IPS-20b (cell line): Measurements from ENCODE around the gene LRFN4.

Source experiments
- H3K27ac ChIP-seq: one replicate; pipeline ENCODE4 v1.5.1; 2013; ENCODE audit warnings: low read length
- H3K27me3 ChIP-seq: 2 replicates; pipeline ENCODE4 v1.6.1; 2013; ENCODE audit warnings: mild to moderate bottlenecking, low read length, inconsistent platforms; ENCODE audit not compliant: insufficient read depth
- H3K36me3 ChIP-seq: 2 replicates; pipeline ENCODE4 v1.6.1; 2013; ENCODE audit warnings: low read depth, mild to moderate bottlenecking, inconsistent platforms, low read length, moderate library complexity; ENCODE audit not compliant: insufficient read depth
- H3K4me1 ChIP-seq: 2 replicates; pipeline ENCODE4 v1.6.1; 2013; ENCODE audit warnings: mild to moderate bottlenecking, control low read depth, inconsistent platforms, low read length, moderate library complexity; ENCODE audit not compliant: insufficient read depth
- H3K4me3 ChIP-seq: 2 replicates; pipeline ENCODE4 v1.5.1; 2013; ENCODE audit warnings: mild to moderate bottlenecking, low read length, inconsistent platforms
- H3K9ac ChIP-seq: 2 replicates; pipeline ENCODE4 v1.6.1; 2013; ENCODE audit warnings: low read depth, mild to moderate bottlenecking, inconsistent platforms, low read length, moderate library complexity
- H3K9me3 ChIP-seq: 2 replicates; pipeline ENCODE4 v1.6.1; 2013; ENCODE audit warnings: mild to moderate bottlenecking, low read depth, low read length, inconsistent platforms; ENCODE audit not compliant: insufficient read depth

LRFN4 gene

DNA sequence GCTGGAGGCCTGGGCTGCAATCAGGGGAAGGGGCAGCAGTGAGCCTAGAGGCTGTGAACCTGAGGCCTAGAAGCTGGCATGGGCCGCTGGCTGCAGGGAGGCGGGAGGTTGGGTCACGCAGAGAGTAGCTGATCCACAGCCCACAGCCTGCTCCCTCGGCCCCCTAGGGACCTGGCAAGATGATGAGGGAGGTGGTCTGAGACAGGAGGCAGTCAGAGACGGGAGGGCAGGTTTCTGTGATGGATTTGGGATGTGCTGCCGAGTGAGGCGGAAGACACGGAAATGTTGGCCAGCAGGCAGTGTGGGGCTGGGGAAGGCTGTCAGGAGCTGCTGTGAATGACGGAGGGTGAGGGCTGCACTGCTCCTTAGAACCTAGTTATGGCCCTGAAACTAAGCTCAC is 22.7 kb downstream of the LRFN4 start:
- peaks cover 10% of the 10 kb centered on the region; the same call in 1 of the 2 replicates for H3K4me1 ChIP-seq
- H3K27ac ChIP-seq, result no peak overlapping the region
- H3K36me3 ChIP-seq, result no peaks in the 10 kb centered on the region
- H3K9me3 ChIP-seq, result no peaks in the 10 kb centered on the region
- no peak overlapping the region for H3K4me3 ChIP-seq
- no peaks in the 10 kb centered on the region for H3K27me3 ChIP-seq
- H3K9ac ChIP-seq, result no peak overlapping the region

DNA sequence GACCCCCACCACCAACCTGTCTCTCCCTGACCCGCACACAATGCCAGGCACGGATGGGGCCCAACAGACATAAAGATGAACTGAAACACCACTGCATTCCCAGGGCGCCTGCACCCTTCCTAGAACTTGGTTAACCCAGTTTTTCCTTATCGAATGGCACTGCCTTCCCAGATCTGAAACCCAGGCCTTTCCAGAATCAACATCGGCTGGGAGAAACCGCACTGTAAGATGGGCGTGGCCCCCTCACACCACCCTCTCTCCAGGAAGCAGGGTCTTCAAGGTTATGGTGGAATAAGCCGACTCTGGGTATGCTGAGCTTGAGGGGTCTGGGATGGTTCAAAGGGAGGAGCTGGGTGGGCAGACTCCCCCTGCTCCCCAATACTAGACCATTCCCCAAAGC is 23.1 kb downstream of the LRFN4 start:
- Histone ChIP-seq H3K9ac (no peak overlapping the region), H3K9me3 (no peaks in the 10 kb centered on the region), H3K27me3 (no peaks in the 10 kb centered on the region), H3K27ac (no peak overlapping the region), H3K36me3 (no peaks in the 10 kb centered on the region), H3K4me1 (peaks cover 10% of the 10 kb centered on the region; the same call in 1 of the 2 replicates), H3K4me3 (no peak overlapping the region)

DNA sequence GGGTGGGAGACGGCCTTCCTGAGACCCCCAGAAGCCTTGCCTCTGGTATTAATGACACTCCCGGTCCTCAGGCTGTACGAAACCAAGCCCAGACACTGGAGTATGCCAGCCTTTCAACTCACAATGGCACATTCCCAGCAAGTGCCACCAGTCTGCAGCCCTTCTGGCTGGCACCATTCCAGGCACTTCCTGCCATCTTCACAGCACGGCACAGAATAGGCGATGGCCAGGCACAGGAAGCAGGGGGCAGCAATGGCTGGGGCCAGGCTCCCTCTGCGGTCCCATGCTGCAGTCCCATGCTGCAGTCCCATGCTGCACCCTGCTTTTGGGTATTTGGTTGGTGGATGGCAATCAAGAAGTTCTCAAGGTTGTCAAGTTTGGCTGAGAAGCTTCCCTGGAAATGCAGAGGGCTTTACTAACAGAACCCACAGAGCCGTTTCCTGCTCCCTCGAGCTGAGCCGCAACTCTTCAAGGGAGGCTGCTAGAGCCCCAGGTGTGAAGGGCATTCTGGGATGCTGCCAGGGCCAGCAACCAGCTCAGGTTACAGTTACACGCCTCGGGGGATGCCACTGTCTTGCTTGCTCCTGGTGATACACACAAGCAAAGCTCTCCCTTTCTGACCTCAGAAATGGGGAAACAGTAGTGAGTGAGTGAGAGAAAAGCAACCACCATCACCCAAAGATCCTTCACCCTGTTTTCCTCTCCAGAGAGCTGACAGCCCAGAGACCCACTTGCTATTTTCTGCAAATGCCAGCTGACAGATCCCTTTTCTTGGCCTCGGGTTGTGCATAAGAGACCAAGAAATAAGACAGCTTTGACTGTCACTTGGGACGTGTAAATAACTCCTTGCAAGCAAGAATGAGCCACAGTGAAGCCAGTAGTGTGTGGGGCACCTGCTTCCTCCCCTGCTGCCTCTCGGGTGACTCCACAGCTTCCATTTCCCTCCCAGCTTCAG is 23.9 kb downstream of the LRFN4 start:
- no peaks in the 10 kb centered on the region for H3K9me3 ChIP-seq
- no peak overlapping the region for H3K9ac ChIP-seq
- H3K4me3 ChIP-seq, result no peak overlapping the region
- no peak overlapping the region for H3K27ac ChIP-seq
- no peaks in the 10 kb centered on the region for H3K27me3 ChIP-seq
- H3K4me1 ChIP-seq, result peaks cover 10% of the 10 kb centered on the region; the same call in 1 of the 2 replicates
- H3K36me3 ChIP-seq, result no peaks in the 10 kb centered on the region

DNA sequence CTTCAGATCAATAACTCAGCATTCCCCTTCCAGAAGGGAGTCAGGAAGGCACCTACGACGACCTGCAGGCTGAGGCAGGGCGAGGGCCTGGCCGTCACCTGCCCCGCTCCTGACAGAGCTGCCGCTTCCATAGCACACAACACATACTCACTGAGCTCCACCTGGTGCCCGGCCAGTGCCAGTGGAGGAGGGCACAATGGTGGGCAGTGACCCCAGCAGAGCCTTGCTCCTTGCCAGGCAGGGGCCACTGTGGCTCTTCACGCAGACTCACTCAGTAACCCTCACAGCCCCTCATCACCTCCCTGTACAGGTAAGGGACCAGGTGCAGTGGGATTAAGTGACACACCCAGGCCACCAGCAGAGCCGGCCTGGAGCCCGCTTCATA is 24.6 kb downstream of the LRFN4 start:
- H3K27ac ChIP-seq, result no peak overlapping the region
- H3K27me3 ChIP-seq, result no peaks in the 10 kb centered on the region
- H3K9me3 ChIP-seq, result no peaks in the 10 kb centered on the region
- no peak overlapping the region for H3K9ac ChIP-seq
- peaks cover 12% of the 10 kb centered on the region; the same call in 1 of the 2 replicates for H3K4me1 ChIP-seq
- no peak overlapping the region for H3K4me3 ChIP-seq
- H3K36me3 ChIP-seq, result no peaks in the 10 kb centered on the region

DNA sequence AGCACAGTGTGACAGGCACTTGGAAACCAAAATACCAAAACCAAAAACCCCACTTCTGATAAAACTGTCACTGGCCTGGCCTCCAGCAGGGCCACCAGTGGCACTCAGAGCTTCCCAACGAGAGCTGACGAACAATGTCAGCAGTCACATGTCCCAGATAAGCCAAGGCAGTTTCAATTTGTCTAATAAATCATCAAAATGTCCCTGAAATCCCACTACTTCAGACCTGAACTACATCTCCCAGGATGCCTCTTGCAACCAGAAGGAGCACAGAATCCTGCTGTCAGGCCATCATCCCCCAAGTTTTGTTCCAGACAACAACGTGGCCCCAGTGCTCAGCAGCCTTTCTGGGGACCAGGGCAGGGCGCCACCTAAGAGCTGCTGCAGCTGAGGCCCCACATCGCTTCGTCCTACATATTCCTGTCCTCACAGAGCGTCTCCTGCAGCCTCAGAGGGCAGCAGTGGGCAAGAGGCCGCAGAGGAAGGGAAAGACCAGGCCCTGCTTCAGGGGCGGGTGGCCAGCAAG is 25.1 kb downstream of the LRFN4 start:
- Histone ChIP-seq H3K4me3 (no peak overlapping the region), H3K9ac (peak overlapping the region; percentile 21; the same call in 1 of the 2 replicates), H3K27ac (peak overlapping the region; percentile 56)

DNA sequence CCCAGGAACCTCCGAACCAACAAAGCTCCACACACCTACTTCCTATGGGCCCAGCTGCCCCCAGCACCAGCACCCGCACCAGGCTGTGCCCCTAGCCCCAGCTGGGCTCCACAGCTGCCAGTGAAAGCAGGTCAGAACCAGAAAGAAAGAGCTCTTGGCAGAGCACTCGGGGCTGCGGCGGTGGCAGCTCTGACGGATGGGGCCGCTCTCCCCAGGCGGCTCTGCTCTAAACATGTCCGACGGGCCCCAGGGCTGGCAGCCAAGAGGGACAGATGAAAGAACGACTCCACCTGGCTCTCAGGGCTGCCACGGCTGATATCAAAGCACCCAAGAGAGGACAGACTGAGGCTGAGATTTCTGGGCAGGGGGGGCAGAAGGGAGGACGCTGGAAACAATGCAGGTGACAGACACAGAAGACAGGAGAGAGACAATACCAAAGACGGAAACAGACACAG is 25.7 kb downstream of the LRFN4 start:
- Histone ChIP-seq H3K9ac (peak overlapping the region; percentile 21; the same call in 1 of the 2 replicates), H3K27ac (peak overlapping the region; percentile 56)

More for the DNA sequence above, 25.1 kb downstream of the LRFN4 start:
- Histone ChIP-seq H3K4me1 (peaks cover 15% of the 10 kb centered on the region; the same call in 1 of the 2 replicates), H3K36me3 (no peaks in the 10 kb centered on the region), H3K27me3 (no peaks in the 10 kb centered on the region), H3K9me3 (no peaks in the 10 kb centered on the region)

DNA sequence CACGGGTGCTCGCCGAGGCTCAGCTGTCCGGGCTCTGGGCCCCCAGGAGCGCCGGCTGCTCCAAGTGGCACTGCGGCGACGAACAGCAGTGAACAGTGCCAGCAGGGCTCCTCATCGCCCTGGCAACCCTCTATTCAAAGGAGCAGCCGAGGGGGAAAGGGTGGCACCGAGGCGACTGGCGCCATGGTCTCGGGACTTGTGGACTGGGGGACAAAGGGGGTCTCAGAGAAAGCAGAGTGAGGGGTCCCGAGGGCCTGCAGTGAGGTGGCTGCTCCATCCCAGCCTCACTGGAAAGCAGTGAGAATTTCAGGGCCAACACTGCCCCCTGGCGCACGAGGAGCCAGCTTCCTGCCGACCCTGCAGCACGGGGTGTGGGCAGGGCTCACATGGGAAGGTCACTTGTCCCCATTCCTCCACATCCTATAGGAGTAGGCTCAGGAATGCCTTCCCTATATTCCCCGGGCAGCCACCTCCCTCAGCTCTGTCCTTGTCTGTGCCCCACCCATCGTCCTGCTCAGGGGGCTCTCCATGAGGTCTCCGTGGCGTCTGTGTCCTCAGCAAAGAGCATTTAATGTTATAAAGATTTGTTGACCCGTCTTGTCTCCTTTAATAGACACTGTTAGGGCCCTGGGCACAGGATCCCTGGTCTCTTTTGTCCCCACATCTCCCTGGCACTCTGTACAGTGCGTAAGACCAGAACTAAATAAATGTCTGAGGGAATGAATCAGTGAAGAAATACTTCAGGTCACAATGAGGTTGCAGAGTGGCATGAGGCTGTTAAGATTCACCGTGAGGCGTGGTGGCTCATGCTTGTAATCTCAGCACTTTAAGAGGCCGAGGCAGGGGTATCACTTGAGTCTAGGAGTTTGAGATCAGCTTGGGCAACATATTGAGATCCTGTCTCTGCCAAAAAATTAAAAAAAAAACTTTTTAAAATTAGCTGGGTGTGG is 26.4 kb downstream of the LRFN4 start:
- H3K4me1 ChIP-seq, result peaks cover 15% of the 10 kb centered on the region; the same call in 1 of the 2 replicates
- H3K27ac ChIP-seq, result no peak overlapping the region
- no peaks in the 10 kb centered on the region for H3K36me3 ChIP-seq
- H3K9ac ChIP-seq, result no peak overlapping the region; the same call in 1 of the 2 replicates
- no peaks in the 10 kb centered on the region for H3K9me3 ChIP-seq
- no peaks in the 10 kb centered on the region for H3K27me3 ChIP-seq
- no peak overlapping the region for H3K4me3 ChIP-seq

More for the DNA sequence above, 25.7 kb downstream of the LRFN4 start:
- H3K27me3 ChIP-seq, result no peaks in the 10 kb centered on the region
- H3K36me3 ChIP-seq, result no peaks in the 10 kb centered on the region
- H3K4me1 ChIP-seq, result peaks cover 15% of the 10 kb centered on the region; the same call in 1 of the 2 replicates
- no peak overlapping the region for H3K4me3 ChIP-seq
- no peaks in the 10 kb centered on the region for H3K9me3 ChIP-seq

DNA sequence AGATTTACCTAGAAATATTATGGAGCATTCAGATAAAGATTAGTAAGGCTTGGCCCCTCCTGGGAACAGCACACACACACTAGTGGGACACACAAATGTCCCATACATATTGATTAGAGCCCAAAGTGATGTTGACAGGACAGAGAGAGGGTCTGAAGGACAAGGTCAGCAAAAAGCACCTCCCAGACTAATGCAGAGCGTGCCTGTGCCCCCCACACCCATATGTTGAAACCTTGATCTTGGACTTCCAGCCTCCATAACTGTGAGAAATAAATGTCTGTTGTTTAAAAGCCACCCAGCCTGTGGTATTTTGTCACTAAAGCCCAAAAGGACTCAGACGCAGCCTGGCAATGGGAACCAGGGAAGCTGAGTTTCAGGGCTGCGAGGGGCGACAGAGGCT is 27.6 kb downstream of the LRFN4 start:
- Histone ChIP-seq H3K27me3 (no peaks in the 10 kb centered on the region), H3K9me3 (no peaks in the 10 kb centered on the region), H3K4me1 (peaks cover 15% of the 10 kb centered on the region; the same call in 1 of the 2 replicates), H3K27ac (no peak overlapping the region), H3K36me3 (no peaks in the 10 kb centered on the region), H3K4me3 (no peak overlapping the region), H3K9ac (no peak overlapping the region)

DNA sequence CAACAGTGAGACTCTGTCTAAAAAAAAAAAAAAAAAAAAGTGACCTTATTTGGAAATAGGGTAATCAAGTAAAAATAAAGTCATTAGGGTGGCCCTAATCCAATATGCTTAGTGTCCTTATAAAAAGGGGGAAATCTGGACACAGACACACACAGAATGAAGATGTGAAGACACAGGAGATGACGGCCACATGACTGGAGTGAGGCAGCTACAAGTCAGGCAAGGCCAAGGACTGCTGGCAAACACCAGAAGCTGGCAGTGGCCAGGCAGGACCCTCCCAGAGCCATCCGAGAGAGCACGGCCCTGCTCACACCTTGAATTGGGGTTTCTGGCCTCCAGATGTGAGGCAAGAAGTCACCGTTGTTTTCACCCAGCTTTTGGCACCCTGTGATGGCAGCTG is 28.6 kb downstream of the LRFN4 start:
- no peaks in the 10 kb centered on the region for H3K36me3 ChIP-seq
- no peaks in the 10 kb centered on the region for H3K27me3 ChIP-seq
- H3K27ac ChIP-seq, result no peak overlapping the region
- H3K9me3 ChIP-seq, result no peaks in the 10 kb centered on the region
- H3K4me1 ChIP-seq, result peaks cover 19% of the 10 kb centered on the region; the same call in 1 of the 2 replicates
- no peak overlapping the region for H3K9ac ChIP-seq
- no peak overlapping the region for H3K4me3 ChIP-seq

DNA sequence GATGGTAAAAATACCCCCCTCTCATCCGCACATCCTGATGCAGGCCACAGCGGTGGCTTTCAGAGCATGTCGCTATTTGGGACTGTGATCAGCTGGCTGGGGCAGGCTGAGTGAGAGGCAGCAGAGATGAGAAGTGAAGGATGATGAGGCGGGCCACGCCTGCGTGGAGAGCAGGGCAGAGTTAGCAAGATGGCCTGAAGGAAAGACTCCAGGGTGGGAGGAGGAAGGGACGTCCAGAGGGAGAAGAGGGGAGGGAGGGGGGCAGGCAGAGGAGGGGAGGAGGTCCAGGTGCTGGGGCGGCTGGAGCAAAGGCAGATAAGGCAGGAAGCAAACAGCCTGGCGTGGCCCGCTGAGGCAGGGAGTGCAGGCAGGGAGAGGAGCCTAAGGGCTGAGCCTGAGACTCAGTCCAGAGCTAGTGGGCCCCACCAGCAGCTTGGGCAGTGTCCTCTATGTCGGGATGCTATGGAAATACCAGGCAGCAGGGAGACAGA is 29.1 kb downstream of the LRFN4 start:
- no peak overlapping the region for H3K27ac ChIP-seq
- H3K4me1 ChIP-seq, result peaks cover 15% of the 10 kb centered on the region; the same call in 1 of the 2 replicates
- H3K9me3 ChIP-seq, result no peaks in the 10 kb centered on the region
- no peaks in the 10 kb centered on the region for H3K27me3 ChIP-seq
- H3K4me3 ChIP-seq, result no peak overlapping the region
- H3K36me3 ChIP-seq, result no peaks in the 10 kb centered on the region
- H3K9ac ChIP-seq, result no peak overlapping the region

DNA sequence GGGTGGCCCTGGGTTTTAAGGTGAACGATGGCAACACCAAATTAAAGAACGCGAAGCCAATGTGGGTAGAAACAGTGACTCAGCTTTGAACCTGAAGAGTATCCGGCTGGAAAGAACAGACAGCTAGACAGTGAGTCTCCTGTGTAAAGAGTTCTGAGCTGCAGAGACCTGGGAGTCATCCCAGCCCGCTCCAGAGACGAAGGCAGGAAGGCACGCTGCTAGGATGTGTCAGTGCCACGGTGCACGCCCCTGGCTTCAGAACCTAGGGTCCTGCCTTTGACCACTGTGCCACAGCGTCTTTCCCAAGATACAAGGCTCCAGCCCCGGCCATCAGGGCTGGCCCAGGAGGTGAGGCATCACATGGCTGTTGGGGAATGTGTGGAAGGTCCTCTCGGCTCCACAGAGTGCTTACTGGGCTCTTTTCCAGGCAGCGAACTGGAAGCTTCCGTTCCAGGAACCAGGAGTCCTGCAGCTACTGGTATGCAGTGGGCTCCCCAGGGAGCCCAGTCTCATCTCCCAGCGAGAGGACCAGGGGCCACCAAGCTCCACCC is 29.9 kb downstream of the LRFN4 start:
- no peak overlapping the region for H3K27ac ChIP-seq
- H3K9ac ChIP-seq, result no peak overlapping the region
- peaks cover 11% of the 10 kb centered on the region; the same call in 1 of the 2 replicates for H3K4me1 ChIP-seq
- H3K27me3 ChIP-seq, result no peaks in the 10 kb centered on the region
- no peaks in the 10 kb centered on the region for H3K36me3 ChIP-seq
- no peaks in the 10 kb centered on the region for H3K9me3 ChIP-seq
- no peak overlapping the region for H3K4me3 ChIP-seq
